Uterus (tissue), 2 donors: ENCODE results near the gene NTRK2.

Source experiments
- POLR2A ChIP-seq, 2 donors: fragments of 450-650 bp; IDR thresholded peaks; one replicate each; pipeline ENCODE4 v1.6.1; 2016; ENCODE audit warnings: antibody characterized with exemption in 2 of 2, mild to moderate bottlenecking in 1 of 2, moderate library complexity in 1 of 2
- TF ChIP-seq, protein P1 (sequence below), 4 experiments: fragments of 200-600 bp in 2 of 4; fragments of 450-650 bp in 2 of 4; sonication (generic) in 2 of 4; IDR thresholded peaks; one replicate each; pipeline ENCODE4 v1.5.1; 2016 to 2019; ENCODE audit warnings: antibody characterized with exemption in 4 of 4, mild to moderate bottlenecking in 2 of 4, moderate library complexity in 1 of 4

- no peak for TF ChIP-seq POLR2A (IDR thresholded peaks at IDR 0.05)
- TF ChIP-seq, protein P1, sequence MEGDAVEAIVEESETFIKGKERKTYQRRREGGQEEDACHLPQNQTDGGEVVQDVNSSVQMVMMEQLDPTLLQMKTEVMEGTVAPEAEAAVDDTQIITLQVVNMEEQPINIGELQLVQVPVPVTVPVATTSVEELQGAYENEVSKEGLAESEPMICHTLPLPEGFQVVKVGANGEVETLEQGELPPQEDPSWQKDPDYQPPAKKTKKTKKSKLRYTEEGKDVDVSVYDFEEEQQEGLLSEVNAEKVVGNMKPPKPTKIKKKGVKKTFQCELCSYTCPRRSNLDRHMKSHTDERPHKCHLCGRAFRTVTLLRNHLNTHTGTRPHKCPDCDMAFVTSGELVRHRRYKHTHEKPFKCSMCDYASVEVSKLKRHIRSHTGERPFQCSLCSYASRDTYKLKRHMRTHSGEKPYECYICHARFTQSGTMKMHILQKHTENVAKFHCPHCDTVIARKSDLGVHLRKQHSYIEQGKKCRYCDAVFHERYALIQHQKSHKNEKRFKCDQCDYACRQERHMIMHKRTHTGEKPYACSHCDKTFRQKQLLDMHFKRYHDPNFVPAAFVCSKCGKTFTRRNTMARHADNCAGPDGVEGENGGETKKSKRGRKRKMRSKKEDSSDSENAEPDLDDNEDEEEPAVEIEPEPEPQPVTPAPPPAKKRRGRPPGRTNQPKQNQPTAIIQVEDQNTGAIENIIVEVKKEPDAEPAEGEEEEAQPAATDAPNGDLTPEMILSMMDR (IDR thresholded peaks at IDR 0.05): no peak
Observed at GRCh38 chr9:84886866-84887265, 217.3 kb downstream of the NTRK2 start.
